ENCODE data around the gene OTULIN.

Gene OTULIN

GRCh38 chr5:14664270-14665100 is at the start of gene OTULIN:
OTULIN (plus strand) TSS chr5:14664718; CDS start chr5:14664826, 108 bp downstream.
- peak; percentile 72 for DNase-seq

- no peak for DNase-seq
These were observed 49.2 kb upstream of the OTULIN start for GRCh38 chr5:14615365-14615764.

GRCh38 chr5:14617441-14617840 is 47.1 kb upstream of the OTULIN start:
- DNase-seq = no peak

GRCh38 chr5:14627270-14627669 is 37.2 kb upstream of the OTULIN start:
- DNase-seq = no peak

- peak; percentile 59 for DNase-seq
These were observed 36.2 kb upstream of the OTULIN start for GRCh38 chr5:14628346-14628745.

- DNase-seq = no peak
These were observed 33.8 kb upstream of the OTULIN start for GRCh38 chr5:14630671-14631070.

GRCh38 chr5:14635656-14636055 is 28.9 kb upstream of the OTULIN start:
- DNase-seq = no peak

- no peak for DNase-seq
These were observed 23.8 kb upstream of the OTULIN start for GRCh38 chr5:14640765-14641164.

GRCh38 chr5:14644623-14645237 is 19.8 kb upstream of the OTULIN start:
- no peak for DNase-seq

- no peak for DNase-seq
These were observed 14.5 kb upstream of the OTULIN start for GRCh38 chr5:14650052-14650451.

- no peak for DNase-seq
These were observed 9.3 kb upstream of the OTULIN start for GRCh38 chr5:14655146-14655741.

- DNase-seq = no peak
These were observed 7.6 kb upstream of the OTULIN start for GRCh38 chr5:14656898-14657297.

GRCh38 chr5:14659821-14660607 is 4.5 kb upstream of the OTULIN start:
- DNase-seq = no peak

GRCh38 chr5:14660833-14661232 is 3.7 kb upstream of the OTULIN start:
- DNase-seq = no peak

- no peak for DNase-seq
These were observed 1.7 kb upstream of the OTULIN start for GRCh38 chr5:14662721-14663260.

GRCh38 chr5:14663734-14664269 is 716 bp upstream of the OTULIN start:
- DNase-seq = no peak

- DNase-seq = no peak
These were observed 744 bp downstream of the OTULIN start for GRCh38 chr5:14665101-14665822.

GRCh38 chr5:14665949-14666348 is 1.4 kb downstream of the OTULIN start:
- peak; percentile 53 for DNase-seq

- no peak for DNase-seq
These were observed 1.8 kb downstream of the OTULIN start for GRCh38 chr5:14666357-14666756.

- no peak for DNase-seq
These were observed 2.8 kb downstream of the OTULIN start for GRCh38 chr5:14667290-14667689.

GRCh38 chr5:14667770-14668169 is 3.3 kb downstream of the OTULIN start:
- DNase-seq = no peak

- DNase-seq = no peak
These were observed 3.7 kb downstream of the OTULIN start for GRCh38 chr5:14668181-14668591.

Data from activated CD4-positive, alpha-beta T cell treated with anti-CD3 and anti-CD28 coated beads, Interleukin-2, amount 50 U/mL, for 1 hour (primary cell).